ENCODE measurements around the gene C1QB. TPM values are rescaled to one million over a fixed set of nuclear protein-coding genes. Genes with fewer than 3 reads are reported as not detected.
"Not testable (repeated sequence)": the region's sequence is repeated elsewhere in the genome, so short reads cannot be mapped to it uniquely, and the experiment has no call there.

The C1QB gene
- total RNA-seq, 1 donor from 2014 or later = not detected

DNA sequence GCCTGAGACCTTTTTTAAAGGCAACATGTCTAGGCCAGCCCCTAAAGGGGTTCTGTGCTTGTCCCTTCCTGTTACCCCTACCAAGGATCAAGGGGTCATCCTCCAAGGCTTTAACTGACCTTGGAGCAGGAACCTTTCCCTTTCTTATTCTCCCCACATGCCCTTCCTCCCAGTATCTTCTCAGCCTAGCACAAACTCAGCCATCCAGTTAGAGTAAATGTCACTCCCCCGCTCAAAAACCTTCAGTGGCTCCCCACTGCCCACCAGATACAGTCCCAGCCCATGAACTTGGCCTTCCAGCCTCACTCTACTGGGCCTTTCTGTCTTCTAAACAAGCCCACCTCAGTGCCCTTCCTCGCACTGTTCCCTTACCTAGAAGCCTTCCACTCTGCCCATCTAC lies 8.8 kb downstream of the C1QB start:
- Mint-ChIP-seq H3K27me3 (ENCODE audit: unreplicated experiment) (peaks cover 14% of the 10 kb centered on the region), H3K4me3 (ENCODE audit: unreplicated experiment) (no peak overlapping the region), H3K36me3 (ENCODE audit: low read depth, unreplicated experiment) (no peaks in the 10 kb centered on the region), H3K4me1 (ENCODE audit: unreplicated experiment) (no peaks in the 10 kb centered on the region), H3K9me3 (ENCODE audit: unreplicated experiment) (no peaks in the 10 kb centered on the region), H3K27ac (ENCODE audit: unreplicated experiment) (peak overlapping the region; percentile 53)
- no peak for DNase-seq (ENCODE audit: low spot score)
- TF ChIP-seq, protein P1, sequence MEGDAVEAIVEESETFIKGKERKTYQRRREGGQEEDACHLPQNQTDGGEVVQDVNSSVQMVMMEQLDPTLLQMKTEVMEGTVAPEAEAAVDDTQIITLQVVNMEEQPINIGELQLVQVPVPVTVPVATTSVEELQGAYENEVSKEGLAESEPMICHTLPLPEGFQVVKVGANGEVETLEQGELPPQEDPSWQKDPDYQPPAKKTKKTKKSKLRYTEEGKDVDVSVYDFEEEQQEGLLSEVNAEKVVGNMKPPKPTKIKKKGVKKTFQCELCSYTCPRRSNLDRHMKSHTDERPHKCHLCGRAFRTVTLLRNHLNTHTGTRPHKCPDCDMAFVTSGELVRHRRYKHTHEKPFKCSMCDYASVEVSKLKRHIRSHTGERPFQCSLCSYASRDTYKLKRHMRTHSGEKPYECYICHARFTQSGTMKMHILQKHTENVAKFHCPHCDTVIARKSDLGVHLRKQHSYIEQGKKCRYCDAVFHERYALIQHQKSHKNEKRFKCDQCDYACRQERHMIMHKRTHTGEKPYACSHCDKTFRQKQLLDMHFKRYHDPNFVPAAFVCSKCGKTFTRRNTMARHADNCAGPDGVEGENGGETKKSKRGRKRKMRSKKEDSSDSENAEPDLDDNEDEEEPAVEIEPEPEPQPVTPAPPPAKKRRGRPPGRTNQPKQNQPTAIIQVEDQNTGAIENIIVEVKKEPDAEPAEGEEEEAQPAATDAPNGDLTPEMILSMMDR (IDR thresholded peaks at IDR 0.05; ENCODE audit: unreplicated experiment) = no peak

DNA sequence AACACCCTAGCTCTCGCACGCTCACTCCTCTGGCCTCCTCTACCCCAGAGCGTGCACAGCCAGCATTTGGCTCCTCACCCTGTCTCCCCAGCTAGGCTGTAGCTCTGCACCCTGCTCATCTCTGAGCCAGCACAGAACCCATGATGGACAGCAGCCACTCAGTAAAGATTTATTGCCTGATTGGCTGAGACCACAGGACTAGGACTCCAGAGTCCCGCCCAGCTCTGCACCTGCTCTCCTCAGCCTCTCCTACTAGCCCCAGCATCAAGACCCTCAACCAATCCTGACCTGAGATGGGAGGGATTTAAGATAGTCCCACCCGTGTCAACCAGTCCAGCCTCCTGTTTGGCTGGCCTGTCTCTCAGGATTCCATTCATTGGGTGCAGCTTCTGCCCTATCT lies 9.3 kb downstream of the C1QB start:
- Mint-ChIP-seq H3K9me3 (ENCODE audit: unreplicated experiment) (no peaks in the 10 kb centered on the region), H3K27me3 (ENCODE audit: unreplicated experiment) (peaks cover 14% of the 10 kb centered on the region), H3K27ac (ENCODE audit: unreplicated experiment) (peak overlapping the region; percentile 53), H3K4me1 (ENCODE audit: unreplicated experiment) (no peaks in the 10 kb centered on the region), H3K4me3 (ENCODE audit: unreplicated experiment) (no peak overlapping the region), H3K36me3 (ENCODE audit: low read depth, unreplicated experiment) (no peaks in the 10 kb centered on the region)
- no peak for DNase-seq (ENCODE audit: low spot score)
- TF ChIP-seq, protein P1 (IDR thresholded peaks at IDR 0.05; ENCODE audit: unreplicated experiment) = no peak

DNA sequence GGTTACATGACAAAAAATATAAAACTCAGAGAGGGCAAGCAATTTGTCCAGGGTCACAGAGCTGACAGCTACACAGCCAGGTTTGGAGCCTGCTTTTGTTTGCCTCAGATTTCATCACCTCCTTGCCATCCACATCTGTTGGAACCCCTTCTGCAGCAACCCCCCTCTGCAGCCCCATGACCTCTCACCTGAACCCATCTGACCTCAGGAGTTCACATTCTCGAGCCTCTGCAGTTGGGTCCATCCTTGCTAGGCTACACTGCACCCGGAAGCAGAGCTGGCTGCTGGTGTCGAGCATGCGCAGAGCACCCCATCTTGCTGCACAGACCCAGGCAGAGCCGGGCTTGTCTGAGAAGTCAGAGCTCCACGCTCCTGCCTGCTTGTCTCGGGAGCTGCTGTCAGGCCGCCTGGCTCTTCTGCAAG lies 10.0 kb downstream of the C1QB start:
- H3K9me3 Mint-ChIP-seq (ENCODE audit: unreplicated experiment) = no peaks in the 10 kb centered on the region
- H3K27ac Mint-ChIP-seq (ENCODE audit: unreplicated experiment) = no peak overlapping the region
- H3K36me3 Mint-ChIP-seq (ENCODE audit: low read depth, unreplicated experiment) = no peaks in the 10 kb centered on the region

DNA sequence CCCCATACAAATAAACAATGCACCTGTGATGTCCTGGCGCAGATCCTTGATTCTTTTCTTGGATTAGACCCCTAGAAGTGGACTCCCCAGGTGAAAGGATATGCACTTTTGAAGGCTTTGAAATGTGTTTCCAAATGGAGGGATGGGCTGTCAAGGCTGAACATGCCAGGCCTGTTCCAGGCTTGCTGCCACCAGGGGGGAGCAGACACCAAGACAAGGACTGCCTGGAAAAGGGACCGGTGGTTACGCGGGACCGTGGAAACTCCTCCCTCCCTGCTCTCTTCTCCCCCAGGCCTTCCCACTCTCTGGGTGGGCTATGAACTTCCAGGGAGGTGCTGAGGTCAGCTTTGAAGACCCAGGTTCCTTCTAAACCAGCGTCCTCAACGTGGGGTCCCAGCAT lies 12.7 kb downstream of the C1QB start:
- Mint-ChIP-seq H3K27me3 (ENCODE audit: unreplicated experiment) (peaks cover 11% of the 10 kb centered on the region), H3K27ac (ENCODE audit: unreplicated experiment) (no peak overlapping the region)

More for the DNA sequence above, 10.0 kb downstream of the C1QB start:
- peaks cover 14% of the 10 kb centered on the region for H3K27me3 Mint-ChIP-seq (ENCODE audit: unreplicated experiment)
- TF ChIP-seq, protein P1 (IDR thresholded peaks at IDR 0.05; ENCODE audit: unreplicated experiment) = no peak
- no peak for DNase-seq (ENCODE audit: low spot score)
- no peaks in the 10 kb centered on the region for H3K4me1 Mint-ChIP-seq (ENCODE audit: unreplicated experiment)
- no peak overlapping the region for H3K4me3 Mint-ChIP-seq (ENCODE audit: unreplicated experiment)

DNA sequence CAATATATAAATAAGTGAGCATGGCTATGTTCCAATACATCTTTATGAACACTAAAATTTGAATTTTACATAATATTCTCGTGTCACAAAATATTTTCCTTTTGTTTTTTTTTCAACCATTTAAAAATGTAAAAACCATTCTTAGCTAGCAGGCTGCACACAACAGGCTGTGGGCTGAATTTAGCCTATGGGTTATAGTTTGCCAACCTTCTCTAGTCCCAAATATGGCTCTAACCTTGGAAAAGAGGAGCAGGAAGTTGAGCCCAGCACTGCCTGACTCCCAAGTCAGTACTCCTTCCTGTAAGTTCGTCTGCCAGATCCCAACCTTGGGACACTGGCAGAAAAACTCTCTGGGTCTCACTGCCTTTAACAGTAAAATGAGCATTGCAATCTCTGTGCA lies 13.4 kb downstream of the C1QB start:
- H3K36me3 Mint-ChIP-seq (ENCODE audit: low read depth, unreplicated experiment) = no peaks in the 10 kb centered on the region
- no peak overlapping the region for H3K4me3 Mint-ChIP-seq (ENCODE audit: unreplicated experiment)
- no peaks in the 10 kb centered on the region for H3K4me1 Mint-ChIP-seq (ENCODE audit: unreplicated experiment)
- DNase-seq (ENCODE audit: low spot score) = no peak
- H3K27me3 Mint-ChIP-seq (ENCODE audit: unreplicated experiment) = peaks cover 11% of the 10 kb centered on the region
- no peak overlapping the region for H3K27ac Mint-ChIP-seq (ENCODE audit: unreplicated experiment)
- TF ChIP-seq, protein P1 (IDR thresholded peaks at IDR 0.05; ENCODE audit: unreplicated experiment) = no peak
- no peaks in the 10 kb centered on the region for H3K9me3 Mint-ChIP-seq (ENCODE audit: unreplicated experiment)

More for the DNA sequence above, 12.7 kb downstream of the C1QB start:
- Mint-ChIP-seq H3K9me3 (ENCODE audit: unreplicated experiment) (no peaks in the 10 kb centered on the region), H3K36me3 (ENCODE audit: low read depth, unreplicated experiment) (no peaks in the 10 kb centered on the region), H3K4me3 (ENCODE audit: unreplicated experiment) (no peak overlapping the region), H3K4me1 (ENCODE audit: unreplicated experiment) (no peaks in the 10 kb centered on the region)
- TF ChIP-seq, protein P1 (IDR thresholded peaks at IDR 0.05; ENCODE audit: unreplicated experiment) = peak; percentile 66
- DNase-seq (ENCODE audit: low spot score) = peak; percentile 74

DNA sequence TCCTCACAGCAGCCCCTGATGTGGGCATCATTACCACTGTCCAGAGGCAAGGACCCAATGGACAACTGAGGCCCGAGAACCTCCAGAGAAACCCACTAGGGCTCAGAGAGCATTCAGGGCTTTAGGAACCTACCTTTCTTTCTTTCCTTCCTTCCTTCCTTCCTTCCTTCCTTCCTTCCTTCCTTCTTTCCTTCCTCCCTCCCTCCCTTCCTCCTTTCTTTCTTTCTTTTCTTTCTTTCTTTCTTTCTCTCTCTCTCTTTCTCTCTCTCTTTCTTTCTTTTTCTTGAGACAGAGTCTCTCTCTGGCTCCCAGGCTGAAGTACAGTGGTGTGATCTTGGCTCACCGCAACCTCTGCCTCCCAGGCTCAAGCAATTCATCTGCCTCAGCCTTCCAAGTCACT lies 15.8 kb downstream of the C1QB start:
- not testable (repeated sequence) for H3K27ac Mint-ChIP-seq (ENCODE audit: unreplicated experiment); H3K27me3 Mint-ChIP-seq (ENCODE audit: unreplicated experiment)

More for the DNA sequence above, 15.8 kb downstream of the C1QB start:
- DNase-seq (ENCODE audit: low spot score); H3K4me1 Mint-ChIP-seq (ENCODE audit: unreplicated experiment); H3K4me3 Mint-ChIP-seq (ENCODE audit: unreplicated experiment); H3K9me3 Mint-ChIP-seq (ENCODE audit: unreplicated experiment); H3K36me3 Mint-ChIP-seq (ENCODE audit: low read depth, unreplicated experiment): not testable (repeated sequence)
